ENCODE data around the gene DAPK1.

GRCh38 chr9:87491523-87491922 is 6.1 kb upstream of the DAPK1 start:
- TF ChIP-seq, protein P1, sequence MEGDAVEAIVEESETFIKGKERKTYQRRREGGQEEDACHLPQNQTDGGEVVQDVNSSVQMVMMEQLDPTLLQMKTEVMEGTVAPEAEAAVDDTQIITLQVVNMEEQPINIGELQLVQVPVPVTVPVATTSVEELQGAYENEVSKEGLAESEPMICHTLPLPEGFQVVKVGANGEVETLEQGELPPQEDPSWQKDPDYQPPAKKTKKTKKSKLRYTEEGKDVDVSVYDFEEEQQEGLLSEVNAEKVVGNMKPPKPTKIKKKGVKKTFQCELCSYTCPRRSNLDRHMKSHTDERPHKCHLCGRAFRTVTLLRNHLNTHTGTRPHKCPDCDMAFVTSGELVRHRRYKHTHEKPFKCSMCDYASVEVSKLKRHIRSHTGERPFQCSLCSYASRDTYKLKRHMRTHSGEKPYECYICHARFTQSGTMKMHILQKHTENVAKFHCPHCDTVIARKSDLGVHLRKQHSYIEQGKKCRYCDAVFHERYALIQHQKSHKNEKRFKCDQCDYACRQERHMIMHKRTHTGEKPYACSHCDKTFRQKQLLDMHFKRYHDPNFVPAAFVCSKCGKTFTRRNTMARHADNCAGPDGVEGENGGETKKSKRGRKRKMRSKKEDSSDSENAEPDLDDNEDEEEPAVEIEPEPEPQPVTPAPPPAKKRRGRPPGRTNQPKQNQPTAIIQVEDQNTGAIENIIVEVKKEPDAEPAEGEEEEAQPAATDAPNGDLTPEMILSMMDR (IDR thresholded peaks at IDR 0.05; ENCODE audit: extremely low read depth in 1 of 2, insufficient read depth in 1 of 2, low read depth in 1 of 2, low read length in 2 of 2) = no peak
- TF ChIP-seq POLR2A (IDR thresholded peaks at IDR 0.05; ENCODE audit: low read depth, low read length) (no peak), EZH2 (IDR thresholded peaks at IDR 0.05; ENCODE audit: borderline replicate concordance, low read depth, low read length, severe bottlenecking) (no peak)
